Measurements from ENCODE around the gene PEX14. TPM values are rescaled to one million over a fixed set of nuclear protein-coding genes. Genes with fewer than 3 reads are reported as not detected.

Gene PEX14
- total RNA-seq, 1 experiment from 2014 or later: 29.3 TPM

DNA sequence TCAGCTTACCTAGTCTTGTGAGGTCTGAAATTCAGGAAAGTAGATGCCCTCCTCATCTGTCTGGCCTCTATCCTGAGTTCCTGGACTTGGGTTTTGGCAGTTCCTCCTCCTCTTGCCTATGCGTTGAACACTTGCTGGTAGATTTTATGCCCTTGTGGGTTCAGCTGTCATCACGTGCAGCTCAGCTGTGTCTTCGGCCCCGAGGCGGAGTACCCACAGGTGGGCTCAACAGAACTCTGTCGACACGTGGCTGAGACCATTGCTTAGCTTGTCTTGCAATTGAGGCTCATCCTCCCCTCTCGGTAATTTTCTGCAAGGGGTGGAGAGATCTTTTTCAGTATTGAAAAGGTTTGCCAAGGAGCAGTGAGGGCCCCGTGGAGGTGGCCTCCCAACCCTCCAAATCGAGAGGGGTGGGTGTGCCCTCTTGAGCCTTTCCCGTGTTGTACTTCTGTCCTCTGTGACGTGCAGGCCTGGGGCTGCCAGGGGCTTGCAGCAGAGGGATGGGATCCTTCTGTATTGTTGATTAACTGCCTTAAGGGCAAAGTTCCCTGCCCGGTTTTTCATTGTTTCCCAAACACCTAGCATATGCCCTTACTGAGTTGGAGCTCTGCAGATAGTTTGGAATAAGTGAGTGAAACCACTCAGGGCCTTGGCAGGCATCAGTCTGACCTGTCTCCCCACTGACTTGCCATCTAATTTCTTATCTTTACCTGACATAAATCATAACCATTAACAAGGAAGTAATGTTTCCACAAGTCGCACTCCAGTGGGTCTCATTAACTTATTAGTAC, 41.6 kb upstream of the PEX14 start:
- intact Hi-C loops (cut with micrococcal nuclease): no loop called here
- RAD21 ChIA-PET (ENCODE audit: low non-redundant PET in 1 of 2, low total read pairs in 2 of 2, uncharacterized antibody in 2 of 2, unreplicated experiment in 2 of 2): no interaction called here
- H3K4me3 ChIP-seq (replicated peaks in 1 of 2; ENCODE audit: low read depth in 1 of 2, low read length in 2 of 2): no peak overlapping the region
- no peaks in the 10 kb centered on the region for H3K27me3 ChIP-seq (ENCODE audit: insufficient read depth, low read length)
- H3K9me3 ChIP-seq (ENCODE audit: control insufficient read depth in 1 of 2, insufficient read depth in 1 of 2, low read depth in 1 of 2, low read length in 2 of 2): no peaks in the 10 kb centered on the region
- no peak overlapping the region for H3K27ac ChIP-seq (ENCODE audit: low read depth, low read length)
- no peaks in the 10 kb centered on the region for H4K20me1 ChIP-seq (ENCODE audit: insufficient read depth)
- no peak overlapping the region for H3K9ac ChIP-seq (ENCODE audit: low read length)
- no peak for TF ChIP-seq SRF (IDR thresholded peaks at IDR 0.05; ENCODE audit: low read depth)
- H3K4me1 ChIP-seq (ENCODE audit: control insufficient read depth in 1 of 2, insufficient read depth in 2 of 2, low read length in 2 of 2): peaks cover 2 to 19% of the 10 kb centered on the region in 2 experiments; a peak in 3 of 4 replicates
- DNase-seq (ENCODE audit: low read depth, low spot score) (no peak), ATAC-seq (no peak)
- no peaks in the 10 kb centered on the region for H3K36me3 ChIP-seq (ENCODE audit: control insufficient read depth in 1 of 2, insufficient read depth in 2 of 2, low read length in 2 of 2)
- H2AFZ ChIP-seq (ENCODE audit: low read depth, low read length, poor library complexity, severe bottlenecking): no peak overlapping the region
- peaks cover 8% of the 10 kb centered on the region; the same call in 1 of the 2 replicates for H3K79me2 ChIP-seq (ENCODE audit: insufficient read depth, low read length)
- no TSS peak for BruUV-seq (replicated peaks)
- no peak overlapping the region for H3K4me2 ChIP-seq (ENCODE audit: low read length)
- H3K9me2 ChIP-seq (ENCODE audit: insufficient read depth): no peaks in the 10 kb centered on the region
- CTCF ChIA-PET: no interaction called here
- POLR2A ChIA-PET: no interaction called here

GRCh38 chr1:10433790-10434189, 41.0 kb upstream of the PEX14 start:
- no peak for ATAC-seq
- Histone ChIP-seq H2AFZ (ENCODE audit: low read depth, low read length, poor library complexity, severe bottlenecking) (no peak overlapping the region), H4K20me1 (ENCODE audit: insufficient read depth) (no peaks in the 10 kb centered on the region), H3K9me2 (ENCODE audit: insufficient read depth) (no peaks in the 10 kb centered on the region), H3K27me3 (ENCODE audit: insufficient read depth, low read length) (no peaks in the 10 kb centered on the region), H3K9ac (ENCODE audit: low read length) (no peak overlapping the region), H3K36me3 (ENCODE audit: control insufficient read depth in 1 of 2, insufficient read depth in 2 of 2, low read length in 2 of 2) (no peaks in the 10 kb centered on the region), H3K4me1 (ENCODE audit: control insufficient read depth in 1 of 2, insufficient read depth in 2 of 2, low read length in 2 of 2) (peaks cover 2 to 19% of the 10 kb centered on the region in 2 experiments; a peak in 3 of 4 replicates), H3K9me3 (ENCODE audit: control insufficient read depth in 1 of 2, insufficient read depth in 1 of 2, low read depth in 1 of 2, low read length in 2 of 2) (no peaks in the 10 kb centered on the region), H3K4me2 (ENCODE audit: low read length) (no peak overlapping the region), H3K27ac (ENCODE audit: low read depth, low read length) (no peak overlapping the region), H3K79me2 (ENCODE audit: insufficient read depth, low read length) (peaks cover 8% of the 10 kb centered on the region; the same call in 1 of the 2 replicates), H3K4me3 (replicated peaks in 1 of 2; ENCODE audit: low read depth in 1 of 2, low read length in 2 of 2) (no peak overlapping the region)
- DNase-seq (ENCODE audit: low read depth, low spot score): no peak
- no TSS peak for BruUV-seq (replicated peaks)
- ChIA-PET POLR2A (no interaction called here), CTCF (no interaction called here), RAD21 (ENCODE audit: low non-redundant PET in 1 of 2, low total read pairs in 2 of 2, uncharacterized antibody in 2 of 2, unreplicated experiment in 2 of 2) (no interaction called here)
- TF ChIP-seq SIN3A (IDR thresholded peaks at IDR 0.05; ENCODE audit: low read depth) (no peak), CBX3 (IDR thresholded peaks at IDR 0.05; ENCODE audit: low read depth) (no peak), ATF3 (IDR thresholded peaks at IDR 0.05) (no peak), YY1 (IDR thresholded peaks at IDR 0.05; ENCODE audit: extremely low read depth, insufficient replicate concordance, low read depth, low read length) (no peak), CEBPB (IDR thresholded peaks at IDR 0.05; ENCODE audit: low read depth) (no peak), JUND (IDR thresholded peaks at IDR 0.05) (no peak), MAX (IDR thresholded peaks at IDR 0.05) (no peak), POLR2A (IDR thresholded peaks at IDR 0.05; ENCODE audit: borderline replicate concordance, extremely low read depth, insufficient read depth, insufficient read length) (no peak), POLR2AphosphoS5 (IDR thresholded peaks at IDR 0.05; ENCODE audit: low read depth, low read length) (no peak), ELF1 (IDR thresholded peaks at IDR 0.05; ENCODE audit: borderline replicate concordance, low read depth) (no peak), ZNF274 (IDR thresholded peaks at IDR 0.05; ENCODE audit: low read depth, low read length) (no peak)
- TF ChIP-seq, protein P1, sequence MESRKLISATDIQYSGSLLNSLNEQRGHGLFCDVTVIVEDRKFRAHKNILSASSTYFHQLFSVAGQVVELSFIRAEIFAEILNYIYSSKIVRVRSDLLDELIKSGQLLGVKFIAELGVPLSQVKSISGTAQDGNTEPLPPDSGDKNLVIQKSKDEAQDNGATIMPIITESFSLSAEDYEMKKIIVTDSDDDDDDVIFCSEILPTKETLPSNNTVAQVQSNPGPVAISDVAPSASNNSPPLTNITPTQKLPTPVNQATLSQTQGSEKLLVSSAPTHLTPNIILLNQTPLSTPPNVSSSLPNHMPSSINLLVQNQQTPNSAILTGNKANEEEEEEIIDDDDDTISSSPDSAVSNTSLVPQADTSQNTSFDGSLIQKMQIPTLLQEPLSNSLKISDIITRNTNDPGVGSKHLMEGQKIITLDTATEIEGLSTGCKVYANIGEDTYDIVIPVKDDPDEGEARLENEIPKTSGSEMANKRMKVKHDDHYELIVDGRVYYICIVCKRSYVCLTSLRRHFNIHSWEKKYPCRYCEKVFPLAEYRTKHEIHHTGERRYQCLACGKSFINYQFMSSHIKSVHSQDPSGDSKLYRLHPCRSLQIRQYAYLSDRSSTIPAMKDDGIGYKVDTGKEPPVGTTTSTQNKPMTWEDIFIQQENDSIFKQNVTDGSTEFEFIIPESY (IDR thresholded peaks at IDR 0.05; ENCODE audit: extremely low read depth, insufficient replicate concordance, low read length): no peak
- intact Hi-C loops (cut with micrococcal nuclease): no loop called here
